ENCODE results near the gene BMP8B. TPM values are rescaled to one million over a fixed set of nuclear protein-coding genes. Genes with fewer than 3 reads are reported as not detected.
"Not testable (repeated sequence)": the region's sequence is repeated elsewhere in the genome, so short reads cannot be mapped to it uniquely, and the experiment has no call there.

Gene BMP8B
- total RNA-seq, 1 donor from 2014 or later, result 40.2 TPM

DNA sequence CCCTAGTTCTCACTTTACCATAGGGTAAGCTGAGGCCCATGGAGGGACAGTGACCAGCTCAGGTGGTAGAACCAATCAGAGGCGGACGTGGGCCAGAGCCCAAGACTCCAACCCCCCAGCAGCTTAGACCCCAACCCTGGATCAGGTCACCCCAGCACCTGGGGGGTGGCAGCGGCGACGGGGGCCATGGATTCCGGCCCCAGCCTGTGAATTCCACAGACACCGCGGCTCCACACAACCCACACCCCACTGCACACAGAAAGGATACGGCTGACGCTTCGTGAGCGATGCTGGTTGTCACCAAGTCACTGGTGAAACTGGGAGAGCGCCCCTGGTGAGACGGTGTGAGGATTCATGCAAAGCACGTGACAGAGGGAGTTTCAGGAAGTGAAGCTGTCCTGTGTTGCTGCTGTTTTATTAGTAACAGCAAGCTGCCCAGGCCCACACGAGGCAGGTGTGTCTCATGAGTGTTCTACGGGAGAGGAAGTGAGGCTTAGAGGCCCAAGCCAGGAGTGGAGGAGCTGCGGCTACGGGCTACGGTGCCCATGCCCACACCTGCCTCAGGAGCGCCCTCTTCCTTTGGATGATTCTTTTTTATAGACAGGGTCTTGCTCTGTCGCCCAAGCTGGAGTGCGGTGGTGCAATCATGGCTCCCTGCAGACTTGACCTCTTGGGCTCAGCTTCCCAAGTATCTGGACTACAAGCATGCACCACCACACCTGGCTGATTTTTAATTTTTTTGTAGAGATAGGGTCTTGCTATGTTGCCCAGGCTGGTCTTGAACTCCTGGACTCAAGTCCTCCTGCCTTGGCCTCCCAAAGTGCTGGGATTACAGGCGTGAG lies 28.6 kb upstream of the BMP8B start:
- ATAC-seq, result peak; percentile 59
- DNase-seq (ENCODE audit: low spot score), result peak; percentile 61

DNA sequence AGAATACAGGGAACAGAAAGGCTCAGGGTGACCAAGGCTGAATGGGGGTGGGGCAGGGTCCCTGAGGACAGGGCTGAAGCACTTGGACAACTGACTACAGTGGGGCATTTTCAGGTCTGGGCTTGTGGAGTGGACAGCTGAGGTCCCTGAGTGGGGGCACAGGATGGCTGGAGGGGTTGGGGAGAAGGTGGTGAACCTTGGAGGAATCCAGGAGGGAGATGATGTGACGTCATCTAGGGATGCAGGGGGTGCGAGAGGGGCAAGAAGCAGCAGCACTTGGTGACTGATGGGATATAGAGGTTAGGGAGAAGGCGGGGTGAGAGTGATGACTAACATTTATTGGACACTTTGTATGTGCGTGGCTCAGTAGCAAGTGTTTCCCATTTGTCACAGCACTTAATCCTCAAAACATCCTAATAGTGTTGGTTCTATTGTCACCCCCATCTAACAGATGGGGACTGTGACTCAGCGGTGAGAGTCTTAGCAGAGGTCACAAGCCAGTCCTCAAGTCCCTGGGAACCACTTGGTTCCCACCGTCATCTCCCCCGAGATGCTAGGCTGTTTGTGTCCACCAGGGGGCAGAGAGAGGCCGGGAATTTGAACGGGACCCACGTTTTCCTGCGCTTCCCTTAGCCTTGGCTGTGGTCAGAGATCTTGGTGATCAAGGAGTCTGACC lies 27.9 kb upstream of the BMP8B start:
- intact Hi-C loops (cut with DNase I), result loop anchor here (5.0 kb wide), 2 partner anchors 86 to 156 kb away; partner anchors contain the start of gene MYCL
- DNase-seq (ENCODE audit: low spot score) (peak; percentile 68), ATAC-seq (peak; percentile 89)

More for the DNA sequence above, 28.6 kb upstream of the BMP8B start:
- intact Hi-C loops (cut with DNase I), result loop anchor here (5.0 kb wide), 2 partner anchors 85 to 155 kb away; partner anchors contain the start of gene MYCL

DNA sequence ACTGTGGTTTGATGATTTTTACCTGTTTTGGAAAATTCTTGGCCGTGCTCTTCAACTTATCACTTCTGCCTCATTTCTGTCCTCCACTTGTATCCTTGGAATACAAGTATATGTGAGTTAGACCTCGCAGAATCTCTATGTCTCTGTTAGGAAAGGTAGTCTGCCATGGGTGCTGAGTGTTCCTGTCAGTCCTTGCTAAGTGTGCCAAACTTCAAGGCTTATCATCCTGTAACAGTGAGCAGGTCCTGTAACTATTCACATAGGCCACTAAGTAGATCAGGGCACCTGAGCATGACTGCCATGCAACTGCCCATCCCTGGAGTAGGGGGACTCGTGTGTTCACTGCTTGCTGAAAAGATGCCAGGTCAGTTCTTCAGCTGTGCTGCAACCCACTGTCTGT lies 24.2 kb upstream of the BMP8B start:
- no peak for ATAC-seq
- intact Hi-C loops (cut with DNase I), result no loop called here
- DNase-seq (ENCODE audit: low spot score), result no peak

DNA sequence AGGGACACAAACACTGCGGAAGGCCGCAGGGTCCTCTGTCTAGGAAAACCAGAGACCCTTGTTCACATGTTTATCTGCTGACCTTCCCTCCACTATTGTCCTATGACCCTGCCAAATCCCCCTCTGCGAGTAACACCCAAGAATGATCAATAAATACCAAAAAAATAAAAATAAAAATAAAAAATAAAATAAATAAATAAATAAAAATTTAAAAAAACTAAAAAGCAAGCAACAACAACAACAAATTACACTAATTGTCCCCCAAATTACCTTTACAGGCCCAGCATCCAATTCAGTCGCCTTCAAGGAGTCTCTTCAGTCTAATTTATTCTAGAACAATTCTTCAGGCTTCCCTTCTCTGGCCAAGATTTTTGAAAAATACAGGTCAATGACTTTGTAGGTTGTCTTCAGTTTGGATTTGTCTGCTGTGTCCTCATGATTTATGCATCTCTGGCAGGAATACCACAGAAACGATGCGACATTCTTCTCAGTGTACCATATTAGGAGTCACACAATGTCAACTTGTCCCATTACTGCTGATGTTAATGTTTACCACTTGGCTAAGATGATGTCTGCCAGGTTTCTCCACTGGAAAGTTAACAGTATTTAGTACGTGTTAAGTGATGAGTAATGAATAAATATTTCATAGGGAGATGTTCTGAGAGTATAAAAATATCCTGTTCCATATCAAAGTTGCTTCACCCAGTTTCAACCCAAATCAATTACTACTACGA lies 20.3 kb upstream of the BMP8B start:
- ATAC-seq, result no peak
- intact Hi-C loops (cut with DNase I), result no loop called here
- DNase-seq (ENCODE audit: low spot score), result no peak

DNA sequence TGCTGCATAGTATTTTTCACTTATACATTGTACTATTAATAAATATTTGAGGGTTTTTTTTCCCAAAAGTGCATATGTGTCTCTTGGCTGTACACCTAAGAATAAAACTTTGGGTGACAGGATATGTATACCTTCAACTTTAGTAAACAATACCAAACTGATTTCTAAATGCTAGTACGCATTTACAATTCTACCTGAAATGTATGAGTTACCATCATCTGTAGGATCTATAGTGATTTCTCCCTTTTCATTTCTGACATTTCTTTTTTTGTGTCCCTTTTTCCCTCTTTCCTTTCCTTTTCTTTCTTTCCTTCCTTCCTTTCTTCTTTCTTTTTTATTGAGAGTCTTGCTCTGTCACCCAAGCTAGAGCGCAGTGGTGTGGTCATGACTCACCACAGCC lies 16.7 kb upstream of the BMP8B start:
- ATAC-seq, result no peak
- intact Hi-C loops (cut with DNase I), result no loop called here

DNA sequence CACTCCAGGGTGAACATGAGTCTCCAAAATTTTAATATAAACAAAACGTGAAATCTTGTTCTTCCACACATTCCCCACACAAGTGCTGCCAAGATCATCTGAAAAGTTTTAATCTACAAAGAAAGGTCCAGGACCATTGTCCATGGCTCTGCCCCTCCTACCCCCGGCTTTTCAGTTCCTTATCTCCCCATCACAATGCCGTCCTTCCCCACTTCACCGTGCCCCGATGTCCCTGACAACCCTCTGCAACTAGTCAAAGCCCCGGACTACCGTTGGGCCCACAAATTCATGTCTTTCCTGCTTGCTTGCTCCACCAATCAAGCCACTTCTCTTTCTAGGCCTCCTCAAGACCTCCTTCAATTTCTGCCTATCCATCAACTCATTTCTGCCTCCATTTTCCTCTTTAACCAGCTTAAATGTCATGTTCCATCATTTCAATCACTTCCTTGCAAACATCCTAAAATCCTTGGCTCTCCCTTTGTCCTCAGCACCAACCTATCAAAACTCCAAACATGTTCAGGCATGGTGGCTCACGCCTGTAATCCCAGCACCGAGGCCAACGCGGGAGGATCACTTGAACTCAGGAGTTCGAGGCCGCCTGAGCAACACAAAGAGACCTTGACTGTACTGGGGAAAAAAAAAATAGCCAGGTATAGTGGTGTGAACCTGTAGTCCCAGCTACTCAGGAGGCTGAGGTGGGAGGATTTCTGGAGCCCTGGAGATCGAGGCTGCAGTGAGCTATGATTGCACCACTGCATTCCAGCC lies 14.0 kb upstream of the BMP8B start:
- ATAC-seq (no peak), DNase-seq (ENCODE audit: low spot score) (no peak)
- intact Hi-C loops (cut with DNase I), result no loop called here

More for the DNA sequence above, 16.7 kb upstream of the BMP8B start:
- DNase-seq (ENCODE audit: low spot score), result no peak

DNA sequence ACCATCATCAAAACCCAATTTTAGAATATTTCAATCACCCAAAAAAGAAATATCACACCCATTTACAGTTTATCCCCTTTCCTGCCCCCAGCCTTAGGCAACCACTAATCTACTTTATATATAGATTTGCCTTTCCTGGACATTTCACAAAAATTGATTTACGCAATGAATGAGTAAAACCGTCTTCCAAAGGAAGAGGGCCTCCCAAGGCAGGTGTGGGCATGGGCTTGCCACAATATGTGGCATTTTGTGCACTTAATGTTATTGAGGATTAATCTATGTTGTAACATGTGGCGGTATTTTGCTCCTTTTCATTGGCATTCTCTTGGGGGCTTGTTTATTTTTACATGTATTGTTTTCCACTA lies 11.8 kb upstream of the BMP8B start:
- intact Hi-C loops (cut with DNase I), result no loop called here
- no peak for DNase-seq (ENCODE audit: low spot score)
- no peak for ATAC-seq

DNA sequence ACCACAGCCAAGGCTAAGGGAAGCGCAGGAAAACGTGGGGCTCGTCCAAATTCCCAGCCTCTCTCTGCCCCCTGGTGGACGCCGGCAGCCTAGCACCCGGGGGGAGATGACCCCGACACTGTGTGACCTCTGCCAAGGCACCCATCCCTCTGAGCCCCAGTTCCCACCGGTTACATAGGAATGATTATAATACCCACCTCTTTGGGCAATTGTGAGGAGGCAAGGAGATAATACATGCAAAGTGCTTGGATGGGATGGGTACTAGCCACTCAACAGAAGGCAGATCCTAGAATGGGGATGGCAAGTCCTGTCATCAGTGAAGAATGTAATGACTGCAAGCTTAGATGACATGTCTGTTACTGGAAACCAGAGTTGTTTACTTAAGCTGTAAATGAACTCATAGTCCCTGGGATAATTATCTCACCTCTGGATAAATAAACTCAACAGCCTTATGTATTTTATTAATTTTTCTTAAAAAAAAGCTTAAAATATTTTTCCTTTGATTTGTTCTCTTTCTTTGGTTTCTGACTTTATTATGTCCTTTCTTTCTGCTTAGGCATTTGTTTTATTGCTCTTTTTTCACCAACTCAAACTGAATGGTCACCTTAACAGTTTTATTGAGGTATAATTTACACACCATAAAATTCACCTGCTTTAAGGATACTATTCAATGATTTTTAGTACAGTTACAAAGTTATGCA lies 11.3 kb upstream of the BMP8B start:
- DNase-seq (ENCODE audit: low spot score) (peak; percentile 86), ATAC-seq (peak; percentile 95)
- intact Hi-C loops (cut with DNase I), result no loop called here

DNA sequence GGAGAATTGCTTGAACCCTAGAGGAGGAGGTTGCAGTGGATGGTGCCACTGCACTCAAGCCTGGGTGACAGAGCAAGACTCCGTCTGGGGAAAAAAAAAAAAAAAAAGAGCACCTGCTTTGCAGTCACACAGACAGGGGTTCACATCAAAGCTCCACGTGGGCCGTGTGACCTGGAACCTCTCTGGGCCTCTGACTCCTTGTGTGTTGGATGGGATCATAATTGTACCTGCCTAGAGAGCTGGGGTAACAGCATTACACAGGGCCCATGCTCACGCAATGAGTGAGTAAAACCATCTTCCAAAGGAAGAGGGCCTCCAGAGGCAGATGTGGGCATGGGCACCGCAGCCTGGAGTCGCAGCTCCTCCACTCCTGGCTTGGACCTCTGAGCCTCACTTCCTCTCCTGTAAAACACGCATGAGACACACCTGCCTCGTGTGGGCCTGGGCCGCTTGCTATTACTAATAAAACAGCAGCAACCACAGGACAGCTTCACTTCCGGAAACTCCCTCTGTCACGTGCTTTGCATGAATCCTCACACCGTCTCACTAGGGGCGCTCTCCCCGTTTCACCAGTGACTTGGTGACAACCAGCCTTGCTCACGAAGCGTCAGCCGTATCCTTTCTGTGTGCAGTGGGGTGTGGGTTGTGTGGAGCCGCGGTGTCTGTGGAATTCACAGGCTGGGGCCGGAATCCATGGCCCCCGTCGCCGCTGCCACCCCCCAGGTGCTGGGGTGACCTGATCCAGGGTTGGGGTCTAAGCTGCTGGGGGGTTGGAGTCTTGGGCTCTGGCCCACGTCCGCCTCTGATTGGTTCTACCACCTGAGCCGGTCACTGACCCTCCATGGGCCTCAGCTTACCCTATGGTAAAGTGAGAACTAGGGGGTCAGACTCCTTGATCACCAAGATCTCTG lies 10.4 kb upstream of the BMP8B start:
- peak; percentile 84 for DNase-seq (ENCODE audit: low spot score)
- peak; percentile 90 for ATAC-seq
- intact Hi-C loops (cut with DNase I), result not testable (repeated sequence)

GRCh38 chr1:39795651-39796050 lies 7.0 kb upstream of the BMP8B start:
- no peak for DNase-seq (ENCODE audit: low spot score)
- intact Hi-C loops (cut with DNase I), result no loop called here
- no peak for ATAC-seq

GRCh38 chr1:39791838-39792237 lies 3.2 kb upstream of the BMP8B start:
- intact Hi-C loops (cut with DNase I), result no loop called here
- ATAC-seq (no peak), DNase-seq (ENCODE audit: low spot score) (no peak)

GRCh38 chr1:39789571-39790110 lies 976 bp upstream of the BMP8B start:
- ATAC-seq (no peak), DNase-seq (ENCODE audit: low spot score) (no peak)
- intact Hi-C loops (cut with DNase I), result no loop called here

DNA sequence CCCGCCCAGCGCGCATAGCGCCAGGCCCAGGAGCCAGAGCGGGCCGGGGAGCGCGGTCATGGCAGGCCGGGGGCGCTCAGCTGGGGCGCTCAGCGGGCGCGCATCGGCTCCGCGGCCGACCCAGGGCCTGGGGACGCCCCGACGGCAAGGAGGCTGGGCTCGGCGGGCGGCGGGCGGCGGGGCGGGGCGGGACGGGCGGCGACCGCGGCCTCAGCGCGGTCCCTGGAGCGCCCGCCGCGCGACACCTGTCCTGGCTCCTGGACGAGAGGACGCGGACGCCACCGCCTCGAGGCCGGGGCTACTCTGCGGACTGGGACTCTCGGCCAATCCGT lies 273 bp downstream of the BMP8B start:
- intact Hi-C loops (cut with DNase I), result no loop called here
- no peak for DNase-seq (ENCODE audit: low spot score)
- no peak for ATAC-seq

GRCh38 chr1:39787964-39788363 lies 701 bp downstream of the BMP8B start:
- ATAC-seq; intact Hi-C loops (cut with DNase I); DNase-seq (ENCODE audit: low spot score): not testable (repeated sequence)

DNA sequence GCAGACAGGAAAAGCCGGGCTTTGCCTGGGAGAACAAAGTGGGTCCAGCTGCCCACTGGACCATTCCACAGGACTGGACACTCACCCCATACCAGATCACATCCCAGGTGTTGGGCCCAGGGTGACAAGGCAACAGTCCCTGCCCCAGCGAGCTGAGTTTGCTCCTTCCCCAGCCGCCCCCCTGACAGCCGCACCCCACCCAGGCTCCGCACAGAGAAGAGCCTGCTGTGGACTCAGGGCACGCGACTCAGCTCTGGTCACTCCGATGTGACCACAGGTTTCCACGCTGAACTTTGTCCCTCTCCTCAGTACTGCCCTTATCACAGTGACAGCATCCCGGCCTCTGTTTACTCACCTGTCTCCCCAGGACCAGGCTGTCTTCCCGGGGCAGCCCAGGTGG lies 1.2 kb downstream of the BMP8B start:
- no peak for DNase-seq (ENCODE audit: low spot score)
- intact Hi-C loops (cut with DNase I), result no loop called here
- ATAC-seq, result peak; percentile 2

GRCh38 chr1:39787108-39787375 lies 1.6 kb downstream of the BMP8B start:
- intact Hi-C loops (cut with DNase I); DNase-seq (ENCODE audit: low spot score); ATAC-seq: not testable (repeated sequence)

- DNase-seq (ENCODE audit: low spot score); intact Hi-C loops (cut with DNase I): not testable (repeated sequence)
- ATAC-seq, result peak; percentile 73
Measured at GRCh38 chr1:39786303-39787107, 2.2 kb downstream of the BMP8B start.

Data from sciatic nerve (tissue), 2 donors.